Measurements from ENCODE around the gene RRAGD.

Gene RRAGD

GRCh38 chr6:89346433-89346832, 65.6 kb downstream of the RRAGD start:
- no peak overlapping the region for H3K27ac Mint-ChIP-seq
- H3K27me3 Mint-ChIP-seq (ENCODE audit: low read depth, poor library complexity): no peaks in the 10 kb centered on the region
- H3K4me3 Mint-ChIP-seq: no peak overlapping the region
- DNase-seq: no peak
- TF ChIP-seq CTCF (IDR thresholded peaks at IDR 0.05): no peak
- H3K36me3 Mint-ChIP-seq (ENCODE audit: low read depth): peaks cover 30% of the 10 kb centered on the region
- peaks cover 37% of the 10 kb centered on the region for H3K4me1 Mint-ChIP-seq
- H3K9me3 Mint-ChIP-seq: no peaks in the 10 kb centered on the region

GRCh38 chr6:89339565-89339964, 72.5 kb downstream of the RRAGD start:
- TF ChIP-seq CTCF (IDR thresholded peaks at IDR 0.05): no peak
- Mint-ChIP-seq H3K27me3 (ENCODE audit: low read depth, poor library complexity) (no peaks in the 10 kb centered on the region), H3K4me3 (no peak overlapping the region), H3K36me3 (ENCODE audit: low read depth) (peaks cover 45% of the 10 kb centered on the region), H3K27ac (peak overlapping the region; percentile 52), H3K9me3 (no peaks in the 10 kb centered on the region), H3K4me1 (no peaks in the 10 kb centered on the region)
- no peak for DNase-seq

- no peak for TF ChIP-seq CTCF (IDR thresholded peaks at IDR 0.05)
- H3K4me1 Mint-ChIP-seq: no peaks in the 10 kb centered on the region
- H3K27ac Mint-ChIP-seq: no peak overlapping the region
- peaks cover 41% of the 10 kb centered on the region for H3K36me3 Mint-ChIP-seq (ENCODE audit: low read depth)
- no peak overlapping the region for H3K4me3 Mint-ChIP-seq
- H3K9me3 Mint-ChIP-seq: no peaks in the 10 kb centered on the region
- H3K27me3 Mint-ChIP-seq (ENCODE audit: low read depth, poor library complexity): no peaks in the 10 kb centered on the region
- DNase-seq: no peak
Measured at GRCh38 chr6:89335164-89335563, 76.9 kb downstream of the RRAGD start.

GRCh38 chr6:89330910-89331309, 81.2 kb downstream of the RRAGD start:
- H3K36me3 Mint-ChIP-seq (ENCODE audit: low read depth): peaks cover 34% of the 10 kb centered on the region
- H3K27ac Mint-ChIP-seq: no peak overlapping the region
- H3K4me1 Mint-ChIP-seq: no peaks in the 10 kb centered on the region

GRCh38 chr6:89328976-89329375, 83.1 kb downstream of the RRAGD start:
- no peak for TF ChIP-seq CTCF (IDR thresholded peaks at IDR 0.05)
- H3K4me3 Mint-ChIP-seq: no peak overlapping the region
- H3K4me1 Mint-ChIP-seq: no peaks in the 10 kb centered on the region
- no peak overlapping the region for H3K27ac Mint-ChIP-seq
- no peaks in the 10 kb centered on the region for H3K9me3 Mint-ChIP-seq
- H3K36me3 Mint-ChIP-seq (ENCODE audit: low read depth): peaks cover 34% of the 10 kb centered on the region
- no peak for DNase-seq
- no peaks in the 10 kb centered on the region for H3K27me3 Mint-ChIP-seq (ENCODE audit: low read depth, poor library complexity)

More at GRCh38 chr6:89330910-89331309, 81.2 kb downstream of the RRAGD start:
- no peak overlapping the region for H3K4me3 Mint-ChIP-seq
- no peaks in the 10 kb centered on the region for H3K27me3 Mint-ChIP-seq (ENCODE audit: low read depth, poor library complexity)
- DNase-seq: no peak
- TF ChIP-seq CTCF (IDR thresholded peaks at IDR 0.05): no peak
- no peaks in the 10 kb centered on the region for H3K9me3 Mint-ChIP-seq

- Mint-ChIP-seq H3K27ac (no peak overlapping the region), H3K36me3 (ENCODE audit: low read depth) (peaks cover 51% of the 10 kb centered on the region), H3K27me3 (ENCODE audit: low read depth, poor library complexity) (no peaks in the 10 kb centered on the region), H3K4me3 (no peak overlapping the region), H3K9me3 (peaks cover 26% of the 10 kb centered on the region), H3K4me1 (peaks cover 8% of the 10 kb centered on the region)
- no peak for TF ChIP-seq CTCF (IDR thresholded peaks at IDR 0.05)
- DNase-seq: no peak
Measured at GRCh38 chr6:89324304-89324703, 87.8 kb downstream of the RRAGD start.

All from nephron progenitor cell (in vitro differentiated cells).